Measurements from ENCODE around the gene YES1. TPM values are rescaled to one million over a fixed set of nuclear protein-coding genes. Genes with fewer than 3 reads are reported as not detected.
"Not testable (repeated sequence)": the region's sequence is repeated elsewhere in the genome, so short reads cannot be mapped to it uniquely, and the experiment has no call there.

YES1 gene
- total RNA-seq, 2 donors from 2014 or later: 62.8 to 78.8 TPM

- Mint-ChIP-seq H3K4me1 (peaks cover 32% of the 10 kb centered on the region), H3K9me3 (no peaks in the 10 kb centered on the region), H3K27me3 (ENCODE audit: insufficient read depth) (peaks cover 2% of the 10 kb centered on the region), H3K27ac (peak overlapping the region; percentile 98), H3K36me3 (ENCODE audit: low read depth) (no peaks in the 10 kb centered on the region), H3K4me3 (peak overlapping the region; percentile 98)
- Histone ChIP-seq H3K36me3 (ENCODE audit: control insufficient read depth, insufficient read depth, low read length) (no peaks in the 10 kb centered on the region), H3K27ac (ENCODE audit: low read depth, low read length) (peak overlapping the region; percentile 82), H3K9ac (ENCODE audit: extremely low read depth, low read length, poor library complexity, severe bottlenecking) (peak overlapping the region; percentile 92), H3K4me3 (ENCODE audit: low read length) (peak overlapping the region; percentile 99), H3K4me1 (ENCODE audit: control insufficient read depth, insufficient read depth, low read length) (no peaks in the 10 kb centered on the region), H3K27me3 (ENCODE audit: control insufficient read depth, insufficient read depth, low read length, poor library complexity, severe bottlenecking) (no peaks in the 10 kb centered on the region), H3K9me3 (ENCODE audit: control insufficient read depth, low read length) (no peaks in the 10 kb centered on the region)
- TF ChIP-seq CTCF (conservative IDR thresholded peaks at IDR 0.05): no peak
- 0% methylated on average over 5 to 29 of the region's 30 CpGs for WGBS, 2 experiments (ENCODE audit: insufficient coverage in 1 of 2, insufficient read length in 1 of 2)
- DNase-seq: no peak
Measured at GRCh38 chr18:811182-811891, 705 bp downstream of the YES1 start.

DNA sequence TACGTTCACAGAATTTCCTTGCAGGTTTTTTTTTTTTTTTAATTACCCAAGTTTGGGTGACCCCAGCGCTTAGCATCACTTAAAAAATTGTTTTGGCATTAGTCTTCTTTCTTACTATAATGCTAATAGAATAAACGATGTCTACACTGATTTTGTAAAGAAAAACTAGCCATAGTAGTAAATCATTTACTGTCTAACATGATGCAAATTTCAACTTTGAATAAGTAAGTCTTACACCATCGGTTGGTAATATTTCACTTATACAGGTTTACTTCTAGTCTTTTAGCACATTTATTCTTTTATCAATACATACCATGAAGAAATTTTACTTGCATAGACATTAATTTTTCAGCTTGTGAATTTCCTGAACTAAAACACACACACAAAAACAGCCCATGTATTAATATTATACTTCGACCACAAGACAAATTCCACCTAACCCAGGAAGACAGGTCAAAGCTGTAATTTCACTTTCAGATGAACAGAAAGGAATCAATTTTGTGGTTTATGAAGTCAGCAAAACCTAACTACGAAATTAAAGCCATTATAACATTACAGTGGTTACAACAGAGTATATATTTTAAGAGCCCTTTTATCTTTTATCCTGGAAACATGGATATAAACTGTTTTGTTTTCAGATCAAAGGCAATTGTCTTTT, 1.9 kb downstream of the YES1 start:
- no peak for DNase-seq
- Histone ChIP-seq H3K9me3 (ENCODE audit: control insufficient read depth, low read length) (no peaks in the 10 kb centered on the region), H3K9ac (ENCODE audit: extremely low read depth, low read length, poor library complexity, severe bottlenecking) (peak overlapping the region; percentile 92), H3K27me3 (ENCODE audit: control insufficient read depth, insufficient read depth, low read length, poor library complexity, severe bottlenecking) (no peaks in the 10 kb centered on the region), H3K4me3 (ENCODE audit: low read length) (peak overlapping the region; percentile 99), H3K36me3 (ENCODE audit: control insufficient read depth, insufficient read depth, low read length) (no peaks in the 10 kb centered on the region), H3K27ac (ENCODE audit: low read depth, low read length) (no peak overlapping the region), H3K4me1 (ENCODE audit: control insufficient read depth, insufficient read depth, low read length) (no peaks in the 10 kb centered on the region)
- 66 to 74% methylated on average over 2 to 5 of the region's 6 CpGs for WGBS, 2 experiments (ENCODE audit: insufficient coverage in 1 of 2, insufficient read length in 1 of 2)
- Mint-ChIP-seq H3K9me3 (no peaks in the 10 kb centered on the region), H3K4me3 (peak overlapping the region; percentile 98), H3K4me1 (peaks cover 36% of the 10 kb centered on the region), H3K27me3 (ENCODE audit: insufficient read depth) (no peaks in the 10 kb centered on the region), H3K27ac (no peak overlapping the region), H3K36me3 (ENCODE audit: low read depth) (no peaks in the 10 kb centered on the region)
- TF ChIP-seq CTCF (conservative IDR thresholded peaks at IDR 0.05): no peak

DNA sequence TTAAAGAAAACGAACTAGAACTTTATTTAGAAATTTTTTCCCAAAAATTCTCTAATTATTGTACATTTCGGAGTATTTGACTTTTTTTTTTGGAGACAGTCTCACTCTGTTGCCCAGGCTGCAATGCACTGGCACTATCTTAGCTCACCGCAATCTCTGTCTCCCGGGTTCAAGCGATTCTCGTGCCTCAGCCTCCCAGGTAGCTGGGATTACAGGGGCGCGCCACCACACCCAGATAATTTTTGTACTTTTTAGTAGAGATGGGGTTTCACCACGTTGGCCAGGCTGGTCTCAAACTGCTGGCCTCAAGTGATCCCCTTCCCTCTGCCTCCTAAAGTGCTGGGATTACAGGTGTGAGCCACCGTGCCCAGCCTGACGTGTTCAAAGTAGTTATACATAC, 2.8 kb downstream of the YES1 start:
- not testable (repeated sequence) for H3K27ac Mint-ChIP-seq; H3K36me3 Mint-ChIP-seq (ENCODE audit: low read depth); H3K27me3 Mint-ChIP-seq (ENCODE audit: insufficient read depth); H3K27ac ChIP-seq (ENCODE audit: low read depth, low read length); H3K36me3 ChIP-seq (ENCODE audit: control insufficient read depth, insufficient read depth, low read length); H3K9ac ChIP-seq (ENCODE audit: extremely low read depth, low read length, poor library complexity, severe bottlenecking); H3K27me3 ChIP-seq (ENCODE audit: control insufficient read depth, insufficient read depth, low read length, poor library complexity, severe bottlenecking); H3K4me3 Mint-ChIP-seq; H3K9me3 Mint-ChIP-seq; H3K4me1 ChIP-seq (ENCODE audit: control insufficient read depth, insufficient read depth, low read length); H3K9me3 ChIP-seq (ENCODE audit: control insufficient read depth, low read length); DNase-seq
- H3K4me3 ChIP-seq (ENCODE audit: low read length): peak overlapping the region; percentile 99
- WGBS, 2 experiments (ENCODE audit: insufficient coverage in 1 of 2, insufficient read length in 1 of 2): 92 to 94% methylated on average over 6 to 10 of the region's 11 CpGs
- peaks cover 34% of the 10 kb centered on the region for H3K4me1 Mint-ChIP-seq

Measured in endodermal cell (in vitro differentiated cells).